Thoracic aorta (tissue), 2 donors: ENCODE measurements around the gene EIF4G2. TPM values are rescaled to one million over a fixed set of nuclear protein-coding genes. Genes with fewer than 3 reads are reported as not detected.

ENCODE experiments used
- ATAC-seq: fragments of 150-250 bp; one replicate; pipeline ENCODE4 v1.8.0; 2017; ENCODE audit warnings: low read depth; ENCODE audit not compliant: insufficient number of reproducible peaks, low FRiP score
- DNase-seq: peaks from one replicate; pipeline ENCODE4 v3.0.0-alpha.2; 2020; ENCODE audit warnings: low spot score
- H3K27ac ChIP-seq, 2 donors: fragments of 200-600 bp; sonication (generic); 1 replicate in 1 of 2; 2 replicates in 1 of 2; pipeline ENCODE4 v1.5.1; 2016; ENCODE audit warnings: mild to moderate bottlenecking in 2 of 2, moderate library complexity in 2 of 2
- H3K27me3 ChIP-seq: fragments of 200-600 bp; sonication (generic); replicated peaks from 2 replicates; pipeline ENCODE4 v1.6.0; 2016; ENCODE audit warnings: mild to moderate bottlenecking; ENCODE audit not compliant: insufficient read depth
- H3K36me3 ChIP-seq: fragments of 200-600 bp; sonication (generic); one replicate; pipeline ENCODE4 v1.5.1; 2016
- H3K4me1 ChIP-seq, 2 donors: fragments of 200-600 bp; sonication (generic); 1 replicate in 1 of 2; 2 replicates in 1 of 2; pipeline versions ENCODE4 v1.5.1 to v1.6.0; 2016; ENCODE audit warnings: low read depth in 2 of 2, mild to moderate bottlenecking in 1 of 2; ENCODE audit not compliant: control insufficient read depth in 1 of 2
- H3K4me3 ChIP-seq: fragments of 200-600 bp; sonication (generic); 2 replicates; pipeline ENCODE4 v1.5.1; 2016; ENCODE audit warnings: mild to moderate bottlenecking
- H3K9me3 ChIP-seq: fragments of 200-600 bp; sonication (generic); 2 replicates; pipeline ENCODE4 v1.5.1; 2016
- CTCF ChIP-seq: fragments of 200-600 bp; sonication (generic); IDR thresholded peaks from one replicate; pipeline ENCODE4 v1.5.1; 2019; ENCODE audit warnings: antibody characterized with exemption
- total RNA-seq, 2 donors: library from RNA; depleted of rRNA; stranded (reverse); fragments of >200 nt; gene quantifications; one replicate each; pipeline versions ENCODE4 v1.1.0 to v1.2.3, GENCODE V29; 2016

Gene EIF4G2
- total RNA-seq, 2 donors from 2014 or later, result 361 to 564 TPM

GRCh38 chr11:10807493-10808234, 1.1 kb downstream of the EIF4G2 start:
- peak overlapping the region; percentile 98 to 99 for H3K27ac ChIP-seq
- peaks cover 20 to 43% of the 10 kb centered on the region in 2 donors for H3K4me1 ChIP-seq
- peak overlapping the region; percentile 95 for H3K4me3 ChIP-seq
- DNase-seq (no peak), ATAC-seq (peak; percentile 8)
- no peak for TF ChIP-seq CTCF
- no peaks in the 10 kb centered on the region for H3K9me3 ChIP-seq
- H3K36me3 ChIP-seq, result peaks cover 41% of the 10 kb centered on the region
- H3K27me3 ChIP-seq, result no peaks in the 10 kb centered on the region

- no peak for TF ChIP-seq CTCF
- Histone ChIP-seq H3K4me1 (peaks cover 20 to 48% of the 10 kb centered on the region in 2 donors), H3K4me3 (peak overlapping the region; percentile 95), H3K9me3 (no peaks in the 10 kb centered on the region), H3K27me3 (no peaks in the 10 kb centered on the region), H3K27ac (no peak overlapping the region), H3K36me3 (peaks cover 55% of the 10 kb centered on the region)
- DNase-seq (no peak), ATAC-seq (no peak)
These were observed 2.5 kb downstream of the EIF4G2 start for GRCh38 chr11:10806206-10806605.

GRCh38 chr11:10805741-10806140, 3.0 kb downstream of the EIF4G2 start:
- DNase-seq (no peak), ATAC-seq (no peak)
- H3K27me3 ChIP-seq, result no peaks in the 10 kb centered on the region
- peaks cover 20 to 50% of the 10 kb centered on the region in 2 donors for H3K4me1 ChIP-seq
- H3K4me3 ChIP-seq, result peak overlapping the region; percentile 7
- H3K9me3 ChIP-seq, result no peaks in the 10 kb centered on the region
- H3K27ac ChIP-seq, result no peak overlapping the region
- H3K36me3 ChIP-seq, result peaks cover 58% of the 10 kb centered on the region
- TF ChIP-seq CTCF, result no peak

GRCh38 chr11:10803676-10804075, 5.0 kb downstream of the EIF4G2 start:
- Histone ChIP-seq H3K9me3 (no peaks in the 10 kb centered on the region), H3K27ac (no peak overlapping the region), H3K36me3 (peaks cover 77% of the 10 kb centered on the region), H3K4me3 (no peak overlapping the region), H3K4me1 (peaks cover 20 to 47% of the 10 kb centered on the region in 2 donors), H3K27me3 (no peaks in the 10 kb centered on the region)
- no peak for TF ChIP-seq CTCF
- ATAC-seq (no peak), DNase-seq (no peak)

- no peak for DNase-seq
- Histone ChIP-seq H3K4me3 (no peak overlapping the region), H3K27me3 (no peaks in the 10 kb centered on the region), H3K36me3 (peaks cover 86% of the 10 kb centered on the region), H3K9me3 (no peaks in the 10 kb centered on the region), H3K4me1 (peaks cover 4 to 27% of the 10 kb centered on the region in 2 donors), H3K27ac (no peak overlapping the region)
- no peak for TF ChIP-seq CTCF
- ATAC-seq, result no peak
These were observed 8.4 kb downstream of the EIF4G2 start for GRCh38 chr11:10800292-10800691.
